Ureter (tissue), 1 donor: ENCODE measurements around the gene ALG12. TPM values are rescaled to one million over a fixed set of nuclear protein-coding genes. Genes with fewer than 3 reads are reported as not detected.
A peak's percentile ranks its signal among the peaks of the same experiment; 100 is the strongest.

Experiments used
- DNase-seq: peaks from one replicate; pipeline ENCODE4 v3.0.0-alpha.2; 2020; ENCODE audit warnings: low spot score
- total RNA-seq: library from RNA; stranded (reverse); gene quantifications from one replicate; pipeline ENCODE4 v1.2.4, GENCODE V29; 2023
- donor health status: DM: yes; HTN: yes; CAD: no.

ALG12 gene
- total RNA-seq, 1 donor from 2014 or later, result 20.5 TPM

- no peak for DNase-seq
Measured at GRCh38 chr22:49958366-49958921, 40.2 kb upstream of the ALG12 start.

- DNase-seq, result no peak
Measured at GRCh38 chr22:49957826-49958365, 39.7 kb upstream of the ALG12 start.

GRCh38 chr22:49956914-49957825 is 38.9 kb upstream of the ALG12 start:
- DNase-seq, result no peak

GRCh38 chr22:49956418-49956770 is 38.2 kb upstream of the ALG12 start:
- no peak for DNase-seq

- DNase-seq, result no peak
Measured at GRCh38 chr22:49955581-49956417, 37.6 kb upstream of the ALG12 start.

- DNase-seq, result no peak
Measured at GRCh38 chr22:49954991-49955580, 36.8 kb upstream of the ALG12 start.

- no peak for DNase-seq
Measured at GRCh38 chr22:49954354-49954753, 36.1 kb upstream of the ALG12 start.

- no peak for DNase-seq
Measured at GRCh38 chr22:49953680-49954344, 35.6 kb upstream of the ALG12 start.

- no peak for DNase-seq
Measured at GRCh38 chr22:49953027-49953679, 34.9 kb upstream of the ALG12 start.

- DNase-seq, result no peak
Measured at GRCh38 chr22:49951986-49952896, 34.0 kb upstream of the ALG12 start.

- no peak for DNase-seq
Measured at GRCh38 chr22:49951678-49951985, 33.4 kb upstream of the ALG12 start.

- peak; percentile 91 for DNase-seq
Measured at GRCh38 chr22:49951000-49951677, 32.9 kb upstream of the ALG12 start.

GRCh38 chr22:49950396-49950994 is 32.3 kb upstream of the ALG12 start:
- no peak for DNase-seq

GRCh38 chr22:49949914-49950292 is 31.7 kb upstream of the ALG12 start:
- no peak for DNase-seq

GRCh38 chr22:49948958-49949913 is 31.0 kb upstream of the ALG12 start:
- DNase-seq, result no peak

- no peak for DNase-seq
Measured at GRCh38 chr22:49948116-49948957, 30.1 kb upstream of the ALG12 start.

GRCh38 chr22:49947296-49947622 is 29.0 kb upstream of the ALG12 start:
- no peak for DNase-seq
